ENCODE results near the gene GUK1.

GRCh38 chr1:228159008-228159665 is 19.1 kb downstream of the GUK1 start:
- TF ChIP-seq POLR2A (IDR thresholded peaks at IDR 0.05) (no peak), CTCF (IDR thresholded peaks at IDR 0.05) (no peak)

All from uterus (tissue), 2 donors.